Activated CD4-positive, alpha-beta T cell treated with anti-CD3 and anti-CD28 coated beads, Interleukin-10, Interleukin-2, amounts not matched to agents 100 ng/mL and 50 ng/mL, durations not matched to agents 16 hours and 8 hours (primary cell): ENCODE data around the gene FADS1.

Experiments used
- DNase-seq: peaks from one replicate; pipeline ENCODE4 v3.0.0-alpha.2; 2020

Gene FADS1

DNA sequence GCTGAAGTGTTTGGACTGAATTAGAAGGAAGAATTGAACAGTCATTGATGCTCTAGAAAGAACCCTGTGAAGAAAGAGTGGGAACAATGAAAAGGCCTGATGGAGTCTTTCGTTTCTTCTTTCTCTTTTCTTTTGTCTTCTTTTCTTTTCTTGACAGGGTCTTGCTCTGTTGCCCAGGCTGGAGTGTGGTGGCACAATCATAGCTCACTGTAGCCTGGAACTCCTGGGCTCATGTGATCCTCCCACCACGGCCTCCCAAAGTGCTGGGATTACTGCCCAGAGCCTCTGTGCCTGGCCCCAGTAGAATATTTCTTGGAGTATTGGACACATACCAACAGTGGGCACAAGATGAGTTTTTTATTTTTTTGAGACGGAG lies 23.0 kb downstream of the FADS1 start:
- DNase-seq = no peak

DNA sequence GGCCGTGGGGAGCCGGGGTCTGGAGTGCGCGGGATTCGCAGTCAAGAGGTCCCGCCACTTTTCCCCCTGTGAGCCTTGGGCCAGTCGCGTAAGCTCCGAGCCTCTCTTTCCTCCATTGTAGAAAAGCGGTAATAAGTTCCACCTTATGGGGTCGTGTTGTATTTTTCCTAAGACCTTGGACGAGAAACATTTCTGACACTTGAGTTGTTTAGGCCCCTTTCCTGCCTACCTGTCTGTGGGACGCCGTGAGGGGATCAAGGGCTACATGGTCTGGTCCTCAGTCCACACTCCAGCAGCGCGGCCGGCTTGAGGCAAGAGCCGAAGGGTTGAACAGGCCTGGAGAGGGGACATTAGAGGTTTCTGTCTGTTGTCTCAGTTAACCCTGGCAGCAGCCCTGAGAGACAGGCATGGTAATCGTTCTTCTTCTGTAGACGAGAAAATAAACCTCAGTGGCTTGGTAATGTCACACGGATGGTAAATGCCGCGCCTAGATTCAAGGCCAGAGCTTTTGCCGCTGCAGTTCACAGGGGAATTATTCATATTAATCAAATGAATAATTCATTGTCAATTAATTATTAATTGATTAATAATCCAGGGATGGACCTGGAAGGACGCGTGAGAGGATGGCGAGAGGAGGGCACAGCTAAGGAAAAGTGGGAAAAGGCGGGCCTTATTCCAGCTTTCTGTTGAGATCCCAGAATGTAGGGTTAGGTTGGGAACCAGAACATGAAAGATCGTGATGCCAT lies 23.5 kb downstream of the FADS1 start:
- DNase-seq = no peak

DNA sequence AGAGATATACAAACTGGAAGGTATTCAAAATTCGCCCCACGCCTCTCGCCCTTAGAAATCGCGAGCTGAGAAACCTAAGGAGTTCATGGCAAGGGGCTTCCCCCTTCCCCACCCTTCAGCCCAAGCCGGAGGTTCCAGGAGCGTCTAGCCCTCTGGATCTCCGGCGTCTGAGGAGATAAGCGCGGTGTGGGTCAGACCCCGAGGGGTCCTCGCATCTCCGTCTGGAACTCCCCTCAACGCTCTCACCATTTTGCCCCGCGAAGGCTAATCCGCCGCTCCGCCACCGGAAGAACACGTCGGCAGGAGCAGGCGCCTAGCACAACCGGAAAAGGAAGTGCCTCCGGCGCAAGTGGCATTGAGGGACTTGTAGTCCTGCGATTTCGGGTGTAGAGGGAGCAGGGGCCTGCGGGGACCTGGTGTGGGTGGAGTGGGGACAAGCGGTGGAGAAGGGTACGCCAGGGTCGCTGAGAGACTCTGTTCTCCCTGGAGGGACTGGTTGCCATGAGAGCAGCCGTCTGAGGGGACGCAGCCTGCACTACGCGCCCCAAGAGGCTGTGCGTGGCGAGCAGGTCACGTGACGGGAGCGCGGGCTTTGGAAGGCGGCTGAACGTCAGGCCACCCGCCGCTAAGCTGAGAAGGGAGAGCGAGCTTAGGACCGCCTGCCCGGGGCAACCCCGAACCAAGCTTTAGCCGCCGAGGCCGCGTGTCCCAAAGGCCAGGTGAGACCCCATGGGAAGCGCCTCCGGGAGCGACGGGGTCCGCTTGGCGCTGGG lies 24.3 kb downstream of the FADS1 start, which contains the start of the genes FEN1 and TMEM258:
Gene FEN1 (plus strand): TSS at position 602 of the 773 bp plus-strand sequence. CDS start 2,451 bp downstream, outside the sequence.
Gene TMEM258 (minus strand): TSS at position 290 of the 773 bp plus-strand sequence. CDS start 41 bp downstream, at position 249.
- peak; percentile 93 for DNase-seq

DNA sequence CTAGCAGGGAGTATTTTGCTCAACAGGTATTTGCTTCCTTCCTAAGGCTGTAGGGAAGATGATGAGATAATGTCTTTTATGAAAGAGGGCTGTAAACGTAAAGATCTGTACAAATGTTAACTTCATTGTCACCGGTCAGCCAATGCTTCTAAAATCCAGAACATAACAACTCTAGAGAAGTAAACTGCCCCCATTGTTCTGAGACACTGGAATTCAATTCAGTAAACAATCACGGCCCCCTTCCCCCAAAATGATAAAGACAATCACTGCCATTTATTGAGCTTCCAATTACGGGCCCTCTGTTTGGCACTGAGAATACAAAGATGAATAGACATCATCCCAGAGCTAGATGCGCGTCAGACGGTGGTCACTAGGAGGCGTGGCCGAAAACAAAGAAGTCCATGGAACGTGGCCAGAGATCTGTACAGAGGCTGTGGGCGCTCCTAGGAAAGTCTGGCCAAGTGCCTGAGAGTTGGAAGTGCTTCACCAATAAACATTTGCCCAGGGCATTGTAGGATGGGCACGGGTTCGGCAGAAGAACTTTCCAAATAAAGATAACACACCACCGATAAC lies 25.0 kb downstream of the FADS1 start:
- peak; percentile 58 for DNase-seq

- peak; percentile 27 for DNase-seq
Observed at GRCh38 chr11:61787928-61788491, 28.8 kb downstream of the FADS1 start.

DNA sequence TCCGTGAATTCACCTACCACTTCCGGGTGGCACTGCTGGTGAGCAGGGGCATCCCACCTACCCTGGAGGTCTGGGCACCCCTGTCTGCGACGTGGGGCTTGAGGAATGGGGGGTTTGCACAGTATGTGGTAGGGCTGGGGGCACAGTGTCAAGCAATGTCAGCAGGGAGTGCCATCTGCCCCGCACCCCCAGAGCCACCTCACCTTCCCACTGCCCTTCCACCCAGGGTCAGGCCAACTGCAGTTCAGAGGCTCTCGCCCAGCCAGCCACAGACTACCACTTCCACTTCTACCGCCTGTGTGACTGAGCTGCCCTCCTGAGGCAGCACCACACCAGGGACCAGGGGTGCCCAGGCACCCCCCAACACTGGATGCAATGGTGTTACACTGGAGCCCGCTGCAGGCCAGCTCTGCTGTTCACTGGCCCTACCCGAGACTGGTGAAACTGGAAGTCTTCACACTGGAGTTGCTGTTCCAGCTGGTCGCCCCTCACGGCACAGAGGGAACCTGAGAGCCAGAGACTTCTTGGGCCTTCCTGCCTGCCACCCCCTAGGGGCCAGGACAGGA lies 30.9 kb downstream of the FADS1 start:
- no peak for DNase-seq

GRCh38 chr11:61784506-61784805 lies 32.3 kb downstream of the FADS1 start:
- no peak for DNase-seq

DNA sequence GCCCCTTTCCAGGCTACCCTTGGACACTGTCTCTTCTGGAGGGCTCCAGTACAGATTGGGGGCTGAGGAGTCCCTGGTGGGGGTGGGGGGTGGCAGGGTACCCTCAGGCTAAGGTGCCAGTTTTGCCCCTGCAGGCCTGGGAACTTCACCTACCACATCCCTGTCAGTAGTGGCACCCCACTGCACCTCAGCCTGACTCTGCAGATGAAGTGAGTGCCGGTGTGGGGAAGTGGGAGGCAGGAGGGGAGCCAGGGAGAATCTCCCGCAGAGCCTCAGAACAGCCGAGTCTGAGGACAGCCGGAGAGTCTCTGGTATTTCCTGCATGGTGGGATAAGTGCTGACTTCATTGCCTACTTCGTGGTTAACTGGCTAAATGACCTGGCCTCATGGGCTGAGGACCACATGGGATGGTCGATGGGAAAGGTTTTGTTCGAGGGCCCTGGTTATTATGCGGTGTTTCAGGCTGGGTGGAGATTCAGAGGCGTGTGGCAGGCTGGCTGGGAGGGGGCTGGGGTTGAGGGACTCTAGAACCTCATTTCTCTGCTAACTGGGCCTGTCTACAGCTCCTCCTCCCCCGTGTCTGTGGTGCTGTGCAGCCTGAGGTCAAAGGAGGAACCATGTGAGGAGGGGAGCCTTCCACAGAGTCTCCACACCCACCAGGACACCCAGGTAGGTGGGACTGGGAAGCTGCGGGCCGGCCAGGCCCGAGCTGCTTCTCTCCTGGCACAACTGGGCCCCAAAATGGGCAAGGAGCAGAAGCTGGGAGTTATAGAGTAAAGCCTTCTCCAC lies 32.9 kb downstream of the FADS1 start:
- no peak for DNase-seq

- no peak for DNase-seq
Observed at GRCh38 chr11:61782841-61783240, 34.0 kb downstream of the FADS1 start.

DNA sequence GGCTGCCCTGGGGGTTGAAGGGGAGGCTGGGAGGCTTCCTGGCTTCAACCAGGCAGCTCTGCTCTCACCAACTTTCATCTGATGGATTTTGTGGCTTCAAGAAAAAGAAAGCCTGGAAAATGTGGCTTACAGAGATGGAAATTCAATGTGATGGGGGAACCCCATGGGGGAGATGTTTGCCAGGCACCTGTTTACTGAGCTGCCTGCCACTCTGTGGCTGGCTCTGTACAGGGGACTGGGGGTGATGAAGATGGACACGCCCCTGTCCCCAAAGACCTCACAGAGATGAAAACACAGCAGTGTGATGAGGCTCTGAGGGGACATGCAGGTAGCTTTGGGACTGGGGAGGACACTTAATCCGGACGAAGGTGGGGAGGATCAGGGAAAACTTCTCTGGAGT lies 34.5 kb downstream of the FADS1 start:
- DNase-seq = no peak

DNA sequence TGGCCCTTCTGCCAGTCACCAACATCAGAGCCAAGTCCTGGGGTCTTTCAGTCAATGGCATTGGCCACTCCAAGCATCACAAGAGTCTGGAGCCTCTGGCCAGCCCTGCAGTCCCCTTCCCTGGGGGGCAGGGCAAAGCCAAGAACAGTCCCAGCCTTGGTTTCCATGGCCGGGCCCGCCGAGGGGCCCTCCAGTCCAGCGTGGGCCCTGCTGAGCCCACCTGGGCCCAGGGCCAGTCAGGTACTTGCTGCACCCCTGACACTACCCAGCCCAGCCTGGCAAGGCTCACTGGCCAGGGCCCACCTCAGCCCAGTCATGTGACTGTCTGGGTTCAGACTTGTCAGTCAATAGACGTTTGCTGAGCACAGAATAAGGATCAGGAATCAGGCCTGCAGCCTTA lies 35.2 kb downstream of the FADS1 start:
- DNase-seq = no peak

- no peak for DNase-seq
Observed at GRCh38 chr11:61780581-61781162, 36.1 kb downstream of the FADS1 start.

GRCh38 chr11:61779666-61780525 lies 36.9 kb downstream of the FADS1 start:
- no peak for DNase-seq

DNA sequence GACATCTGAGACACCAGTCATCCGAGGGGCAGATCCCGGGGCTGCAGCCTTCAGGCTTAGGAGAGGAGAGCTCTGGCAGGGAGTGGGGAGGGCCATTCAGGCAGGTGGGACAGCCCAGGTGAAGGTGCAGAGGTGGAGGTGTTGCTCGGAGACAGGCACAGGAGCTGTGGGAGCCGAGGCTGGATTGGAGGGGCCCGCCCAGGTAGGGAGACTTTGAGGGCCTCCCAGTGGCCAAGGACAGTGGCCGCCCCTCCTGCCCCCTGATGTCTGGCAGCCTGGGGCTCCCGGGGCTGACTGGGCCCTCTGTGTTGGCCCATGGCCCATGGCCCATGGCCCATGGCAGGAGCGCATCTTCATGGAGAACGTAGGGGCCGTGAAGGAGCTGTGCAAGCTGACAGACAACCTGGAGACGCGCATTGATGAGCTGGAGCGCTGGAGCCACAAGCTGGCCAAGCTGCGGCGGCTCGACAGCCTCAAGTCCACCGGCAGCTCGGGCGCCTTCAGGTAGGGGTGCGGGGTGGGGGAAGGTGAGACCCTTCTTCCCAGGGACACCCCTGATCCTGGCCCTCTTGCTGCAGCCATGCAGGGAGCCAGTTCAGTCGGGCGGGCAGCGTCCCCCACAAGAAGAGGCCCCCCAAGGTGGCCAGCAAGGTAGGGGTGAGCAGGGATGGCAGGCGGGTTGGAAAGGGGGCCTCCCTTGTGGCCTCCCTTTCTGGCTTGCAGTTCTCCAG lies 37.7 kb downstream of the FADS1 start:
- DNase-seq = no peak

GRCh38 chr11:61778357-61778886 lies 38.4 kb downstream of the FADS1 start:
- no peak for DNase-seq

- DNase-seq = peak; percentile 54
Observed at GRCh38 chr11:61777234-61778090, 39.3 kb downstream of the FADS1 start.

DNA sequence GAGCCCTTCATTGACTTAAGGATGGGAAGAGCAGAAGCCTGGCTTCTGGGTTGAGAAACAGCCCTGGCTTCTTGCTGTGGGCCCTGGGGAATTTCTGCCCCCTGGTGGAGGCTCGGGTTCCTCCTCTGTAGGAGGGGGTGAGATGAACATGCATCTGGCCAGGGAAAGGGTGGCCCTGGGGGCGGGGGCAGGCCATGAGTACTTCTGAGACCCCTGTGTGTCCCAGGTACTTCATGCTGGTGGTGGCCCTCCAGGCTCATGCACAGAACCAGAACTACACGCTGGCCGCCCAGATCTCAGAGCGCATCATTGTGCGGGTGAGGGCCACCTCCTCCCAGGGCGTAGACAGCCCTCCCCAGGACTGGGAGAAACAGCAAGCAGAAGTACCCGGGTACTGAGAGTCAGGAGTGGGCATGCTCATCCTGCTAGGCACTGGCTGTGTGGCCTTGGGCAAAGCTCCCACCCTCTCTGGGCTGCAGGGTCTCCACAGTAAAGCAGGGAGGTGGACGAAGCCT lies 40.2 kb downstream of the FADS1 start:
- DNase-seq = peak; percentile 76

- DNase-seq = no peak
Observed at GRCh38 chr11:61775606-61776554, 40.9 kb downstream of the FADS1 start.
